Measurements from ENCODE around the gene CCDC33.

The CCDC33 gene

DNA sequence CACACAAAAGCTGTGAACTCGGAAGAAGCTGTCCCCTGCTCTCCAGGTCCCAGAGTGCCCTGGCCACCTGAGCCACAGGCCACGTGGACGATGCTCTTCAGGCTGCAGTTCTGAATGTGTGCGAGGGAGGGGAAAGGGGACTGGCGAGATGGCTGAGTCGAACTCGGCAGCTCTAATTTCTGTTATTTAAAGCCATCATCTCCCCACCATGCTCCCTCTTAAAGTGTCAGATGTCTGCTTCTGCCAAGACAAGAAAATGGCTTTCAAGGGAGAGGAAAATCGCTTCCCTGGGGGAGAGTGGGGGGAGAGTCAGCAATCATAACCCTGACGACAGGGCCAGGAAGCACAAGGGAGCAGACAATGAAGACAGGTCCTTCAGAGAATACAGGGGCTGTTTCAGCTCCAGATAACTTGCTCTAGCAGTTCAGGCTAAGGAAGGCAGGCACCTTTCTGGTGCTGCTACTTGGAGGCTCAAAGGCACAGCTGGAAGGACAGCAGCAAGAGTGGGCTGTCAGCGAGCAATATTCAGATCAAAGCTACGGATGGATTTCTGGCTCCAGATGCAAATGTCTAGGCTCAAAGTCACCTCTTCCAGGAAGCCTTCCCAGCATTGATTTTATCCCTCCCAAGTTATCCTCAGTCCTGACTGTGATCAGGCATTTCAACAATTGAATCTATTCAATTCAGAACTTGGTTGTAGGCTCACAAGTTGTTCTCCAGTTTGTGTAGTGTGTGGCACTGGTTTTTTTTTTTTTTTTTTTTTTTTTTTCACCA lies 15.5 kb upstream of the CCDC33 start:
- TF ChIP-seq CTCF (IDR thresholded peaks at IDR 0.05; ENCODE audit: insufficient read depth, low read depth, low read length, missing control alignments), result no peak
- no peak for DNase-seq (ENCODE audit: low read depth)

GRCh38 chr15:74221399-74222239 lies 14.5 kb upstream of the CCDC33 start:
- H3K4me3 ChIP-seq (ENCODE audit: low read depth, low read length), result no peak overlapping the region
- TF ChIP-seq CTCF (IDR thresholded peaks at IDR 0.05; ENCODE audit: insufficient read depth, low read depth, low read length, missing control alignments), result no peak
- no peak for DNase-seq (ENCODE audit: low read depth)

More for the DNA sequence above, 15.5 kb upstream of the CCDC33 start:
- no peak overlapping the region for H3K4me3 ChIP-seq (ENCODE audit: low read depth, low read length)

DNA sequence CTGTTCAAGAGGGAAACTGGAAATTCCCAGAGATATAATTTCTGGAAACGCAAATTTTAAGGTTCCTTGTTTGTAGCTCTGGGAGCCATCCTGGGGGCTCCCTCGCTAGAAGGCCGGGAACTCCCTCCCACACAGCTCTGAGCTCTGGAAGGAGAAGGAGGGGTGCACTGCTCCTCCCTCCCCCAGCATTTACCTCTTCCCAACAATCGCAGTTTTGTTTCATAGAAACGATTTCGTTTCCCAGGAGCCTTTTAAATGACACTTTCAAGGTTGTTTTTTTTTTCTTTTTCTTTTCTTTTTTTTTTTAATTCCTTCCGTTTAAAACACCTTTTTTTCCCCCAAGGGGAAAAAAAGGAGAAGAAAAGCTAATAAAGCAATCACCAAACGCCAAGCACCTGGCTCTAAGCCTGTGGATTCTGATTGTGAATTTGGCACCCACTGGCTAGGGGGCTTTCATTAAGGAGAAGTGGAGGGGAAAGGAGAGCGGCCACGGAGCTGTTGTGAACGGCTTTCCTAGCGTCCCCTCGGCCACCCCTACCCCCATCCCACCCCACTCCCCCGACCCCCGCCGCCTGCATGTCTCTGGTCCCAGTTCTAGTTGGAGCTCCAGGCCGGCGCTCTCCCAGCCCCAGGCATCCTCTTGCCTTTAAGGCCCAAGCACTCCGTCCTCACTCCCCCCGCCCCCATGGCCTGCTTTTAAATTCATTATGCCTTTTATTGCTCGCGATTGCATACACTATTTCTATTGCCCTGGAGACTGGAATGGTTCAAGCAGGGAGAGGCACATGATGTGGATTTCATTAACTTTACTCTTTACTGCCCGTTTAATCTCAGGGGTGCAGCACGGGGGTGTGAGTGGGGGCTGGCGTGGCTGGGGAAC lies 13.6 kb upstream of the CCDC33 start:
- no peak for TF ChIP-seq CTCF (IDR thresholded peaks at IDR 0.05; ENCODE audit: insufficient read depth, low read depth, low read length, missing control alignments)
- no peak overlapping the region for H3K4me3 ChIP-seq (ENCODE audit: low read depth, low read length)
- no peak for DNase-seq (ENCODE audit: low read depth)

- DNase-seq (ENCODE audit: low read depth), result no peak
- no peak for TF ChIP-seq CTCF (IDR thresholded peaks at IDR 0.05; ENCODE audit: insufficient read depth, low read depth, low read length, missing control alignments)
Measured at GRCh38 chr15:74225928-74226327, 10.2 kb upstream of the CCDC33 start.

DNA sequence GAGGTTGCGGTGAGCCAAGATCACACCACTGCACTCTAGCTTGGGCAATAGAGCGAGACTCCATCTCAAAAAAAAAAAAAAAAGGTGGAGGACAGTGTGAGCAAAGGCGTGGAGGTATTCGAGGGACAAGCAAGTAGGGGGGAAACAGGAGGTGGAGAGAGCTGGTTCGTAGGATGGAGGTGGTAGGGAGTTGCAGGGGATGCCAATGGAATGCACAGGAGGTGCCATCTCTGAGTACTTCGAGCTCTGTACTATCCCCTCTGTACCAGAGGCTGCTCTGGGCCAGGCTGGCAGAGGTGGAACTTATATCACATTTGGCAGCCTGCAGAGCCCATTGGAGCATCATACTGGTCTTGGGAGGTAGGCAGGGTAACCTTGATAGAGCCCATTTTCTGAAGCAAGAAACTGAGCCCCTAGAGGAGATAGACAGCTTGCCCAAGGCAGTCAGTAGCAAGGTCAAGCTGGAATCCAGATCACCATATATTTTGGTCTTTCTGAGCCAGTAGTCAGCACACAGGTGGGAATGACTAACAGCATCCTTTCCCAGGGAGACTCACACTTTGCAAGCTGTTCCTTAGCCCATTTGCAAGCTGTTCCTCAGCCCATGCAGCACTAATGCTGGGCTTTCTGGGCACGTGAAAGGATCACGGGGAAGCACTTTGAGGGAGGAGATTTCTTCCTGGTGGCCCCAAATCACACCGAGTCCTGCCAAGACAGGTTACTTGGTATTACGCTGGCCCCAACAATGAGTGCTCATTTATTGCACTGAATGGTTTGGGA lies 9.2 kb upstream of the CCDC33 start:
- no peak for DNase-seq (ENCODE audit: low read depth)
- H3K4me3 ChIP-seq (ENCODE audit: low read depth, low read length), result no peak overlapping the region
- TF ChIP-seq CTCF (IDR thresholded peaks at IDR 0.05; ENCODE audit: insufficient read depth, low read depth, low read length, missing control alignments), result no peak

More at GRCh38 chr15:74225928-74226327, 10.2 kb upstream of the CCDC33 start:
- no peak overlapping the region for H3K4me3 ChIP-seq (ENCODE audit: low read depth, low read length)
